Endothelial cell of umbilical vein (primary cell): ENCODE data around the gene INPP5F.
A peak's percentile ranks its signal among the peaks of the same experiment; 100 is the strongest.

Source experiments
- JUN ChIP-seq: IDR thresholded peaks from 2 replicates; pipeline ENCODE4 v1.6.1; 2011; ENCODE audit warnings: borderline replicate concordance, low read depth; ENCODE audit not compliant: insufficient read length, insufficient read depth
- MYC ChIP-seq: IDR thresholded peaks from one replicate; pipeline ENCODE4 v1.6.1; 2011; ENCODE audit warnings: mild to moderate bottlenecking, low read depth, low read length
- POLR2A ChIP-seq: IDR thresholded peaks from 2 replicates; pipeline ENCODE4 v1.6.1; 2012; ENCODE audit warnings: low read depth, mild to moderate bottlenecking, control low read depth, low read length
- TF ChIP-seq, protein P1 (sequence below), 2 donors: IDR thresholded peaks; 1 replicate in 1 of 2; 2 replicates in 1 of 2; pipeline ENCODE4 v1.5.1; 2011; ENCODE audit warnings: low read length in 2 of 2, mild to moderate bottlenecking in 2 of 2, moderate library complexity in 2 of 2, control low read depth in 1 of 2, inconsistent platforms in 1 of 2, low read depth in 1 of 2; ENCODE audit not compliant: insufficient read depth in 1 of 2; ENCODE audit errors: extremely low read depth in 1 of 2

- peak; percentile 53 for TF ChIP-seq POLR2A
- TF ChIP-seq, protein P1, sequence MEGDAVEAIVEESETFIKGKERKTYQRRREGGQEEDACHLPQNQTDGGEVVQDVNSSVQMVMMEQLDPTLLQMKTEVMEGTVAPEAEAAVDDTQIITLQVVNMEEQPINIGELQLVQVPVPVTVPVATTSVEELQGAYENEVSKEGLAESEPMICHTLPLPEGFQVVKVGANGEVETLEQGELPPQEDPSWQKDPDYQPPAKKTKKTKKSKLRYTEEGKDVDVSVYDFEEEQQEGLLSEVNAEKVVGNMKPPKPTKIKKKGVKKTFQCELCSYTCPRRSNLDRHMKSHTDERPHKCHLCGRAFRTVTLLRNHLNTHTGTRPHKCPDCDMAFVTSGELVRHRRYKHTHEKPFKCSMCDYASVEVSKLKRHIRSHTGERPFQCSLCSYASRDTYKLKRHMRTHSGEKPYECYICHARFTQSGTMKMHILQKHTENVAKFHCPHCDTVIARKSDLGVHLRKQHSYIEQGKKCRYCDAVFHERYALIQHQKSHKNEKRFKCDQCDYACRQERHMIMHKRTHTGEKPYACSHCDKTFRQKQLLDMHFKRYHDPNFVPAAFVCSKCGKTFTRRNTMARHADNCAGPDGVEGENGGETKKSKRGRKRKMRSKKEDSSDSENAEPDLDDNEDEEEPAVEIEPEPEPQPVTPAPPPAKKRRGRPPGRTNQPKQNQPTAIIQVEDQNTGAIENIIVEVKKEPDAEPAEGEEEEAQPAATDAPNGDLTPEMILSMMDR (IDR thresholded peaks at IDR 0.05; ENCODE audit: extremely low read depth in 1 of 2, insufficient read depth in 1 of 2, low read depth in 1 of 2, low read length in 2 of 2), result no peak
- TF ChIP-seq JUN, result peak; percentile 88
- TF ChIP-seq MYC, result no peak
Measured at GRCh38 chr10:119769886-119770285, 44.0 kb downstream of the INPP5F start.
